Measurements from ENCODE around the gene SLC17A3.

Gene SLC17A3, protein sequence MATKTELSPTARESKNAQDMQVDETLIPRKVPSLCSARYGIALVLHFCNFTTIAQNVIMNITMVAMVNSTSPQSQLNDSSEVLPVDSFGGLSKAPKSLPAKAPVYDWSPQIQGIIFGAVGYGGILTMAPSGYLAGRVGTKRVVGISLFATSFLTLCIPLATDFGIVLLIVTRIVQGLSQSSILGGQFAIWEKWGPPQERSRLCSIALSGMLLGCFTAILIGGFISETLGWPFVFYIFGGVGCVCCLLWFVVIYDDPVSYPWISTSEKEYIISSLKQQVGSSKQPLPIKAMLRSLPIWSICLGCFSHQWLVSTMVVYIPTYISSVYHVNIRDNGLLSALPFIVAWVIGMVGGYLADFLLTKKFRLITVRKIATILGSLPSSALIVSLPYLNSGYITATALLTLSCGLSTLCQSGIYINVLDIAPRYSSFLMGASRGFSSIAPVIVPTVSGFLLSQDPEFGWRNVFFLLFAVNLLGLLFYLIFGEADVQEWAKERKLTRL

GRCh38 chr6:25874118-25874517, at the start of gene SLC17A3:
TSS of gene SLC17A3 (minus strand) at chr6:25874243. CDS start at chr6:25868387, 5,856 bp downstream.
- no peak for DNase-seq

GRCh38 chr6:25922301-25922700, 48.3 kb upstream of the SLC17A3 start:
- DNase-seq = no peak

DNA sequence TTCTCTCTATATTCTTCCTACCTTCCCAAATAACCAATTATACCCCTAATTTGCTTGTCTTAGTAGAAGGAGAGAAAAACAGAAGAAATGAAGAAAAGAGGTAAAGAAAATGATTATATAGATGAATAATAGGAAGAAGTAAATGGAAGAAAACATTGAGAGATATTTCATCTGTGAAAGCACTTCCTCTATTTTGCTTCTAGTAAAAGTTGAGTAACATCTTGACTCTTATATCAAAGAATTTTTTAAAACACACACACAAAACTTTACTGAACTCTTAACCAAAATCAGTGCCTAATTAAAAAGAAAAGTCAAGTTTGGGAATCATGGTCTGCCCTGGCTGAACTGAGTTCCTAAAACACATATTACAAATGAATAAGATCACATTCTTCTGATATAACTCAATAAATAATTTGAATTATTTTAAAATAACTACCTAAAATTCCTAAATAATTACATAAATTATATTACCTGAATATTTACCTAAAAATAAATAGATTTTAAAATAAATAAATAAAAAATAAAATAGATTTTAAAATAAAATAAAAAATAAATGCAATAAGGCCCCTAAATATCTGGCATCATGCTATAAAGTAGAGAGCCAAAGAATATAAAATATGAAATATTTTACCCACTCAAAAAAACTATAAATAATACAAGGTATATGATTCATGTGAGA, 47.6 kb upstream of the SLC17A3 start:
- peak; percentile 68 to 75 for DNase-seq

DNA sequence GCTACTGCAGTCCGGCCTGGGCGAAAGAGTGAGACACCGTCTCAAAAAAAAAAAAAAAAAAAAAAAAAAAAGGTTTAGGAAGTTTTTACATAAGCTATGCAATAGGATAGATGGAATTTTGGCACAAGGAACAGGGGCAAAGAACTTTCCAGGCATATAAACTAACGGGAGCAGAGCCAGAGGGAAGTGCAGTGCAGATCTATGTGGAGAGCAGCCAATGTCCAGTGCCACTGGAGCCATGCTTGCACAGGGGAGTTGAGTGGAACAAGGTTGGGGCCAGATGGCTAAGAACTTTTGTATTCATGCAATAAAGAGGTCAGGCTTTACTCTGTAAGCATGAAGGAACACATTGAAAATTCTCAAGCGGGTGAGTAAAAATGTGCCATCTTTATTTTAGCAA, 45.6 kb upstream of the SLC17A3 start:
- no peak for DNase-seq

GRCh38 chr6:25918083-25918683, 44.1 kb upstream of the SLC17A3 start:
- DNase-seq = no peak

DNA sequence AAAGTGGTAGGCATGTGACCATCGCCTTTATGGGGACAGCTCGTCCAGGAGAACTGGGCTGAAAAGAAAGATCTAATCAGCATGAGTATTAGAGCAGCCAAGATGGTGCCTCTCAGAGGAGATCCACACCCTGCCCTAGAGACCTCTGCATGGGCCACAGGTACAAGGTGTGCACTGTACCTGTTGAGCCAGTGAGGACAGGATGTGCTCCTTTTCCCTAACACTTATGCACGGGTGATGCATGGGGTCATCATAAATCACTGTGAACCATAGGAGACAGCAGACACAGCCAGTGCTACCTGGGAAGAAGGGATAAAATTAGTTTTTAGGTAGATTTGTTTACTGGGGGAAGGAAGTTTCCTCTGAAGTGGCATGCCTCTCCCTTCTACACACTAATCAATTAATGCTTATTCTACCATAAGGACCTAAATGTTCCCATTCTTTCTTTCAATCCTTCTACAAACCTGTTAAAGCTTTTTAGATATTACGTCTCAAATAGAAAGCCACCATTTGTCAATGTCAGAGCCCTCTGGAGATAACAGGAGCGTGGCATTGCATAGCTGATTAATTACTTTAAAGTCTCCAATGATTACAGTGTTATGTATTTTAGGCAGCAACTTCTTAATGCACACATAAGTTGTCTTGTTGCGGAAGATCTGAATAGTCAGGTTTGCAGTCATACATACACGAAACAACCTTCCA, 42.9 kb upstream of the SLC17A3 start:
- no peak for DNase-seq

DNA sequence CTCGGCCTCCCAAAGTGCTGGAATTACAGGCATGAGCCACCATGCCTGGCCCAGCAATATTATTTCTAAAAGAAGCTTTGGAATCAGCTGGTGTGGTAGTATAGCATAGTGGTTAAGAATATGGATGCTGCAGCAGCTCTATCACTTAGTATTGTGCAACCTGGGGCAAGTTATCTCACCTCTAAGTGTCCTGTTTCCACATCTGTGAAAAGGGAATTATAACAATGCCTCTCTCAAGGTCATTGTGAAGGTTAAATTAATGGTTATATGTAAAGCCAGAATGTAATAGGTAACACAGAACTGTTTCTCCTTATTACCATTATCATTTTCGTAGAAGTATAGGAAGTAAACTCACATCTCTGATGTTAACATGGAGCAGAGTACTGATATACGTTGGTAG, 42.3 kb upstream of the SLC17A3 start:
- no peak for DNase-seq

DNA sequence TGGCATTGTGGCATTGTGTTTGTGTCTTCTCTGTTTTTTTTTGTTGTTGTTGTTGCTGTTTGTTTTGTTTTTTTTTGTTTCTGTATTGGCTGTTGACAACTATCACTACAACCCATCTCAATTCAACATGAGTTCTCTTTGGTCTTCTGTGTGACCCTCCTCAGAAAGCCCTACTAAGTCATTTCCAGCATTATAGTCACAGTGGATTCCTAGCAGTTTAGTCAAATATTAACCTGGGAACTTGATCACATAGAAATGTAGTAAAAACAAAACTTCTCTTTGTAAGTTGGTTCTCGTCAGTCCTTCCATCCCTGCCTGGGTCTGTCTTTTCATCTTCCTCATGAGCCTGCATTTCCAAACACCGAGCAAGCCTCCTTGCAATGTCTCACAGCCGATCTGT, 39.7 kb upstream of the SLC17A3 start:
- DNase-seq = no peak

DNA sequence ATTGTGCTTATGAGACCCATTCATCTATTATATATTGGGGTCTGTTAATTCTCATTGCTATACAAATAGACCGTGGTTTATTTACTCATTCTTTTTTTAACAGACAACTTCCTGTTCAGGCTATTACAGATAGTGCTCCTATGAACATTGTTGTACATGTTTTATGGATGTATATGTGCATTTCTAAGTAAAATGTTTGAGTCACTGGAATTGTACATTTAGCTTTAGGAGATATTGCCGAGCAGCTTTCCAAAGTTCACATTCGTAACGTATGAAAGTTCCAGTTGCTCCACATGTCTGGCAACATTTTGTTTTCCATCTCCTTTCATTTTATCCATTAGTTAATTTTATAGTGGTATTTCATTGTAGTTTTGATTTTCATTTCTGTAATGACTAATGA, 37.3 kb upstream of the SLC17A3 start:
- no peak for DNase-seq

GRCh38 chr6:25907475-25908014, 33.5 kb upstream of the SLC17A3 start:
- DNase-seq = no peak

DNA sequence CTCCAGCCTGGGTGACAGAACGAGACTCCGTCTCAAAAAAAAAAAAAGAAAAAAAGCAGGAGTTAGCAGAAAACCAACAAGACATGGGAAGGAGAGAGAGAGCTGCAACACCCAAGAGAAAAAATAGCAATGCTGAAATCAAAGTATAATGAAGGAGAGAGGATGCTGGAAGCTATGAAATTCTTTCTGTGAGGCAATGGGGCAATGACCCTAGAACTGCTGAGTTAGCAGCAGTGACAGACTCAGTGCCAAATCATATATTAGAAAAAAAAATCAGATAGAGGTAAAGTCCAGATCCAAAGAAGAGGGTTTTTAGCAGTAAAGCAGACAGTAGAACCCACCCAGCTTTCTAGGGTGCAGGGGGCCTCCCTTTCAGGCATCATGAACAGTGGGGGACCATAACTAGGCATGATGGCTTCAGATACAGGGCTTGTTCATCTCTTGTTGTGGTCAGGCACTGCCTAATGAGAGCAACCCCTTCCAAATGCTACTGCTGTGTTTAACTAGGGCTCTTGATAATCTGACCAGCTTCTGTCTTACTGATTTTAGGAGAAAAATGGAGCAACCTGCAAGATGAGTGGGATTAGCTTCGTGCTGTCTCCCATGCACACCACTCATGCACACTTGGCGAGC, 29.5 kb upstream of the SLC17A3 start:
- DNase-seq = no peak

DNA sequence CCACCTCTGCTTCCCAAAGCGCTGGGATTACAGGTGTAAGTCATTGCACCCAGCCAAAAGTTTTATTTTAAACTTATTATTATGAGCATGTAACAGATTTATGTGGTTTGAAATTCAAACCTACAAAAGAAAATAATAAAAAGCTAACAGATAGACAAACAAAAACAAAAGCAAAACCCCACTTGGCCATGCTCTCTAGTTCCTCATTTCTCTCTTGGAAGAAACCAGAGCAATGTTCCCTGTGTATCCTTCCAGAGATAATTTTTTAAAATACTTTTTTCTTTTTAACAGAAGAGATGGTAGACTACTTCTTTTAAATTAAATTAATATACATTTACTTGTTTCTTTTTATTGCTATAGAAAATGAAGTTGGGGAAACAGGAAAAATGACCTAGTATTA, 28.0 kb upstream of the SLC17A3 start:
- no peak for DNase-seq

DNA sequence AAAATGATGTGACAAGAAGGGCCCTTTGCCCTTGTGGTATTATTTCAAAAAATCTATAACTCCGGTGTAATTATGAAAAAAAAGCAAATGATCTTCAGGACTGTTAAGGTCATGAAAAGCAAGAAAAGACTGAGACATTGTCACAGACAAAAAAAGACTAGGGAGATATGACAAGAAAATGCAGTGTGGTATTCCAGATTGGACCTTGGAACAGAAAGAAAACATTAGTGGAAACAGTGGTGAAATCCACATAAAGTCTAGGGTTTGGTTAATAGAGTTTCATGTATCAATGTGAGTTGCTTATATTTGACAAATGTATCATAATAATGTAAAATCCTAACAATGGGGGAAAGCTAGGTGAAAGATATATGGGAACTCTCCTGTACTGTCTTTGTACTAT, 26.8 kb upstream of the SLC17A3 start:
- no peak for DNase-seq

- no peak for DNase-seq
Measured at GRCh38 chr6:25899580-25900408, 25.8 kb upstream of the SLC17A3 start.

DNA sequence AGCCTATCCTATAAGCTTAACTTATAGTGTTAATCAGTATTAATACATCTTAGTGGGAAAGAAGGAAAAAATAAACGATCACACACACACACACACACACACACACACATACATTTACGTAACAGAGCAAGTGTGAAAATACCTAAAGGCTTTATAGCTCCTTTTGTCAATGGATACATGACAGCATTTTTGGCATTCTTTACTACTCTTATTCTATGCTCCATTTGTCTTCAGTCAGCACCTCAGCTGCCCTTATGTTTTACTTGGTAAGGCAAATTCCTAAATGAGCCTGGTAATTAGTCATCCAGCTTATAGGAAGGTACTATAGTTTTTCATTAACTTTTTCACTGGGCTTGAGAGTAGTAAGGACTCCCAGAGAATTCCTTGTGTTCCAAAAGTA, 25.1 kb upstream of the SLC17A3 start:
- DNase-seq = no peak

DNA sequence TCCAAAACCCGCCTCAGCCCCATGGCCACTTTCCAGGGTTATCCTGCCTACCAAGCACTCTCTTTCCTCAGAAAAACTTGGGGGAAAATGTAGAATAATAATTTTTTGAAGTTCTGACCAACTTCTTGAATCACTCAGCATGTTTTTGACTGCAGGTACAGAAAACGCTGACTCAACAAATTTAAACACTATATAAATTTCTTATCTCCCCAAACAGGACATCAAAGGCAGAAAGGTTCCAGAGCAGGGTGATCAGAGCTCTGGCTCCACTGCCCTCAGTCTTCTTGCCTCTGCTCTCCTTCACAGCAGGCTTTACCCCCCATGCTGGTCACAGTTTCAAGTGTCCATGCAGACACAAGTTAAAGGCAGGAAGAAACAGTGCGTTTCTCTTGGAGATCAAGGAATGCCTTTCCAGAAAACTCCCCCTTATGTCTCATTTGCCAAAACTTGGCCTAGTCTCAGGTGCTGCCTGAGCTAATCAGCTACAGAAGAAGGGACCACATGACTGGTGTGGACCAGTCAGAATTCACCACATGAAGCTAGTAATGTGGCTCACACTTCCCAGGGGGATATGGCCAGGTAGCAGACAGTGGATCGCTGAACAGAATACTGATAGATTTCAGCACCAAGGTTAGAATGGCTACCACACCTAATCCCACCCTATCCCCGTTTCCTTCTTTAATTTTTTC, 24.4 kb upstream of the SLC17A3 start:
- DNase-seq = no peak

DNA sequence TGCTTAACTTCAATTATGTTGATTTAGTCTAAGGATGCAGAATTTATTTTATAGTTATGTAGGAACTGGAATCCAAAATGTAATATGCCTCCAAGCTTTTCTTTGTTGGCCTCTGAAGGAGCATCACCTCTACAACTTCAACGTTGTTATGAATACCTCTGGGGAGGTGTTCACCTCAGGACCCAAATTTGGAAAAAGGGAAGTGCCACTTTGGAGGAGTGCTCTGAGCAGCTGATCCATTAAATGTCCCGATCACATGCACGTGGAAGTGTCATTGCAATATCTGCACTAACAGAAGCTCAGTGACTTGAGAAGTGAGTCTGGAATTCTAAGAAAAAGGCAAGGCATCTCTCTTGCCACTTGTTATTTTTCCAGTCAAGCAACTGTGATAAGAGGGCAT, 22.2 kb upstream of the SLC17A3 start:
- DNase-seq = no peak

- DNase-seq = no peak
Measured at GRCh38 chr6:25895771-25896170, 21.7 kb upstream of the SLC17A3 start.

DNA sequence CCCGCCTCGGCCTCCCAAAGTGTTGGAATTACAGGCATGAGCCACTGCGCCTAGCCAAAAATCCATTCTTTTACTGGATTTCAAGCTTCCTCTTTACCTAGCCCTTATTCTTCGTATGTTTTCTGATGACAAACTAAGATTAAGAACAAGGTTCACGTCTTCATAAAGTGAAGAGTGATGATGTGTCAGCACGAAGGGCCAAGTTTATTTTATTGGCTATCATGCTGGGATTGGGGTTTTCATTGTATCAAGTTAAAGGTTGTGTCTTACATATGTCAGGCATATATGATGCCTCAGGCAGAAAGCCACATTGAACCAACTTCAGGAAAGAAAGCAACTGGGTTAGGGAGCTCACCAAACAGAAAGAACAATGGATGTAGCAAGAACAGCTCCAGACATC, 19.7 kb upstream of the SLC17A3 start:
- DNase-seq = no peak

DNA sequence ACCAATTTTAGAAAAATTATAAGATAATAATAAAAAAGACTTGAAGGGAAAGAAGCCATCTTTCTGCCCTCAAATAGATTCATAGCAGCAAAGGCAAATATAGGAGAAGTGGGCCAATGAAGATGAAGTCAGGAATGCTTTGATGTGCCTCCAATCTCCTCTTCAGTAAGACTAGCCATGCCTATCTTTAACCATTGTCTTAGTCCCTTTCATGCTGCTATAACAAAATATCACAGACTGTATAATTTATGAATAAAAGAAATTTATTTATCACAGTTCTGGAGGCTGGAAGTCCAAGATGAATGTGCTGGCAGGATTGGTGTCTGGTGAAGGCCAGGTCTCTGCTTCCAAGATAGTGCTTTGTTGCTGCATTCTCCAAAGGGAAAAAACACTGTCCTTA, 18.8 kb upstream of the SLC17A3 start:
- no peak for DNase-seq
